Ectodermal cell (in vitro differentiated cells): ENCODE data around the gene NT5DC3. TPM values are rescaled to one million over a fixed set of nuclear protein-coding genes. Genes with fewer than 3 reads are reported as not detected.

Experiments
- H3K27ac ChIP-seq: 2 replicates; pipeline ENCODE4 v1.7.0; 2013; ENCODE audit warnings: mild to moderate bottlenecking, low read depth, low read length; ENCODE audit not compliant: insufficient read depth, poor library complexity, severe bottlenecking
- H3K27me3 ChIP-seq: 2 replicates; pipeline ENCODE4 v1.7.0; 2013; ENCODE audit warnings: mild to moderate bottlenecking, low read length; ENCODE audit not compliant: insufficient read depth, control insufficient read depth, poor library complexity, severe bottlenecking
- H3K36me3 ChIP-seq: one replicate; pipeline ENCODE4 v1.7.0; 2013; ENCODE audit warnings: low read length; ENCODE audit not compliant: control insufficient read depth, insufficient read depth
- H3K4me1 ChIP-seq: one replicate; pipeline ENCODE4 v1.7.0; 2013; ENCODE audit warnings: low read length; ENCODE audit not compliant: control insufficient read depth, insufficient read depth
- H3K4me3 ChIP-seq: 2 replicates; pipeline ENCODE4 v1.7.0; 2013; ENCODE audit warnings: low read depth, low read length, control low read depth; ENCODE audit not compliant: insufficient read depth
- H3K9me3 ChIP-seq: 2 replicates; pipeline ENCODE4 v1.7.0; 2013; ENCODE audit warnings: mild to moderate bottlenecking, low read length, moderate library complexity; ENCODE audit not compliant: control insufficient read depth
- WGBS, 2 experiments: methylation state at CpG; one replicate each; pipeline ENCODE4 v1.1.7; 2013; ENCODE audit warnings: missing lambda C conversion rate in 2 of 2; 5-methylcytosine and 5-hydroxymethylcytosine counted together
- polyA plus RNA-seq, 4 experiments: library from polyadenylated mRNA; stranded (reverse); fragments of 50-300 nt; gene quantifications; one replicate each; pipeline ENCODE4 v1.2.3, GENCODE V29; 2013

The NT5DC3 gene
- polyA plus RNA-seq (2013, experiment 1 of 4), result 5.0 TPM
- 5.7 TPM for polyA plus RNA-seq (2013, experiment 2 of 4)
- 3.0 TPM for polyA plus RNA-seq (2013, experiment 3 of 4)
- polyA plus RNA-seq (2013, experiment 4 of 4), result 3.5 TPM

GRCh38 chr12:103840876-103841689, at the start of gene NT5DC3:
NT5DC3 (minus strand) TSS chr12:103841234; CDS start chr12:103841156, 78 bp downstream.
- Histone ChIP-seq H3K4me3 (peak within 1 kb of the TSS; percentile 66), H3K27ac (no peak within 1 kb of the TSS)

GRCh38 chr12:103887738-103888137, 46.7 kb upstream of the NT5DC3 start:
- Histone ChIP-seq H3K4me1 (no peaks in the 10 kb centered on the region), H3K27ac (no peak overlapping the region), H3K36me3 (no peaks in the 10 kb centered on the region), H3K27me3 (no peaks in the 10 kb centered on the region), H3K9me3 (no peaks in the 10 kb centered on the region), H3K4me3 (no peak overlapping the region)
- 87 to 91% methylated on average over 1 of the region's 1 CpG for WGBS, 2 experiments

More at GRCh38 chr12:103840876-103841689, at the start of gene NT5DC3:
- Histone ChIP-seq H3K36me3 (no peaks in the 10 kb centered on the region), H3K4me1 (peaks cover 3% of the 10 kb centered on the region), H3K9me3 (no peaks in the 10 kb centered on the region), H3K27me3 (peaks cover 24% of the 10 kb centered on the region)
- 0% methylated on average over 85 to 86 of the region's 86 CpGs for WGBS, 2 experiments

- Histone ChIP-seq H3K27me3 (no peaks in the 10 kb centered on the region), H3K36me3 (no peaks in the 10 kb centered on the region), H3K4me3 (no peak overlapping the region), H3K4me1 (no peaks in the 10 kb centered on the region), H3K27ac (no peak overlapping the region), H3K9me3 (no peaks in the 10 kb centered on the region)
- WGBS, 2 experiments, result 41 to 42% methylated on average over 3 to 4 of the region's 4 CpGs
Observed at GRCh38 chr12:103886195-103886797, 45.3 kb upstream of the NT5DC3 start.

DNA sequence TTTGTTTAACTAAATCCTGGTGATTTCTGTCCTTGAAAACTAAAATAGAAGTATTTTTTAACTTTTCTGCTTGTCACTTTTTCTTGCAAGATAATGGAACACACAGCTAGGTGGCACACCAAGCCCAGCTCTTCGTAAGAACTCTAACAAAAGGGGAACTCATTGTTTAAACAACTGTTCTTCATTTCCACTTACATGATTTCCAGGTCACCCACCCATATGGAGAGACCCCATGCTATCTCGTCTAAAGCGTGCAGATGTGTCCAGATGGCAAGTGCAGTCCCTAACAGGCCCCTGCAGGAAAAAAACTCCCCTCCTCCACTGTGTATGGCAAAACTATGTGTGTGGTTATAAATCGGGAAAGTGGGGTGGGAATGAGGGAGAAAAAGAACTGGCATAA, 43.3 kb upstream of the NT5DC3 start:
- Histone ChIP-seq H3K27ac (no peak overlapping the region), H3K27me3 (no peaks in the 10 kb centered on the region), H3K4me3 (no peak overlapping the region), H3K9me3 (no peaks in the 10 kb centered on the region), H3K36me3 (no peaks in the 10 kb centered on the region), H3K4me1 (no peaks in the 10 kb centered on the region)
- WGBS, 2 experiments, result 56% methylated on average over 4 of the region's 4 CpGs

DNA sequence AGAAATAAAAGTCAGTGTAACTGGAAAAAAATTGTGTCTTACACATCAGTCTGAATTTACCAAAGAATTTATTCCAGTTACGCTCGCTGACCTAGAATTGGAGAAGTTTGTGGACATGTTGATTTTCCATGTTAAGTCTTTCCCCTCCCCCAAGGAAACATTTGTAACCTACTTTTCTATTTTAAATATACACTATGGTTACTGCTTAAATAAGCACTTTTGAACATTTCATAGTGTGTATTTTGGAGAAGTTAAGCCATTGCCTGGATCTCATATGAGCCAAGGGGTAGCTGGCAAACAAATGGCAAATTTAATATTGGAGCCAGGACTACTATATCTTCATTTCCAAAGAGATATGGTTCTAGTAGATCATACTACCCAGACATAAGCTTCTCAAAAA, 42.9 kb upstream of the NT5DC3 start:
- H3K27me3 ChIP-seq, result no peaks in the 10 kb centered on the region
- no peaks in the 10 kb centered on the region for H3K4me1 ChIP-seq
- no peak overlapping the region for H3K4me3 ChIP-seq
- WGBS, 2 experiments, result 100% methylated on average over 2 of the region's 2 CpGs
- no peaks in the 10 kb centered on the region for H3K9me3 ChIP-seq
- no peak overlapping the region for H3K27ac ChIP-seq
- no peaks in the 10 kb centered on the region for H3K36me3 ChIP-seq

- 58 to 75% methylated on average over 2 of the region's 2 CpGs for WGBS, 2 experiments
- no peaks in the 10 kb centered on the region for H3K9me3 ChIP-seq
- no peaks in the 10 kb centered on the region for H3K36me3 ChIP-seq
- no peaks in the 10 kb centered on the region for H3K27me3 ChIP-seq
- H3K4me1 ChIP-seq, result no peaks in the 10 kb centered on the region
- no peak overlapping the region for H3K27ac ChIP-seq
- no peak overlapping the region for H3K4me3 ChIP-seq
Observed at GRCh38 chr12:103882861-103883596, 42.0 kb upstream of the NT5DC3 start.

GRCh38 chr12:103881261-103881660, 40.2 kb upstream of the NT5DC3 start:
- H3K4me3 ChIP-seq, result no peak overlapping the region
- 93 to 96% methylated on average over 2 of the region's 2 CpGs for WGBS, 2 experiments
- no peaks in the 10 kb centered on the region for H3K27me3 ChIP-seq
- no peaks in the 10 kb centered on the region for H3K36me3 ChIP-seq
- no peaks in the 10 kb centered on the region for H3K4me1 ChIP-seq
- no peak overlapping the region for H3K27ac ChIP-seq
- no peaks in the 10 kb centered on the region for H3K9me3 ChIP-seq

- no peaks in the 10 kb centered on the region for H3K4me1 ChIP-seq
- no peak overlapping the region for H3K27ac ChIP-seq
- H3K36me3 ChIP-seq, result no peaks in the 10 kb centered on the region
- 57 to 60% methylated on average over 8 of the region's 8 CpGs for WGBS, 2 experiments
- no peaks in the 10 kb centered on the region for H3K27me3 ChIP-seq
- no peaks in the 10 kb centered on the region for H3K9me3 ChIP-seq
- H3K4me3 ChIP-seq, result no peak overlapping the region
Observed at GRCh38 chr12:103880299-103881142, 39.5 kb upstream of the NT5DC3 start.

GRCh38 chr12:103879878-103880277, 38.8 kb upstream of the NT5DC3 start:
- H3K27ac ChIP-seq, result no peak overlapping the region
- no peaks in the 10 kb centered on the region for H3K9me3 ChIP-seq
- H3K4me1 ChIP-seq, result no peaks in the 10 kb centered on the region
- no peaks in the 10 kb centered on the region for H3K36me3 ChIP-seq
- no peaks in the 10 kb centered on the region for H3K27me3 ChIP-seq
- H3K4me3 ChIP-seq, result no peak overlapping the region
- WGBS, 2 experiments, result 47 to 50% methylated on average over 2 of the region's 2 CpGs
